ENCODE results near the gene ZNF740. TPM values are rescaled to one million over a fixed set of nuclear protein-coding genes. Genes with fewer than 3 reads are reported as not detected.

The ZNF740 gene
- total RNA-seq (117 and 131 TPM in 2 replicates), polyA plus RNA-seq (27.4 and 35.9 TPM in 2 replicates), polyA minus RNA-seq (17.8 and 27.8 TPM in 2 replicates)
- 41.0 TPM for total RNA-seq (2013)

DNA sequence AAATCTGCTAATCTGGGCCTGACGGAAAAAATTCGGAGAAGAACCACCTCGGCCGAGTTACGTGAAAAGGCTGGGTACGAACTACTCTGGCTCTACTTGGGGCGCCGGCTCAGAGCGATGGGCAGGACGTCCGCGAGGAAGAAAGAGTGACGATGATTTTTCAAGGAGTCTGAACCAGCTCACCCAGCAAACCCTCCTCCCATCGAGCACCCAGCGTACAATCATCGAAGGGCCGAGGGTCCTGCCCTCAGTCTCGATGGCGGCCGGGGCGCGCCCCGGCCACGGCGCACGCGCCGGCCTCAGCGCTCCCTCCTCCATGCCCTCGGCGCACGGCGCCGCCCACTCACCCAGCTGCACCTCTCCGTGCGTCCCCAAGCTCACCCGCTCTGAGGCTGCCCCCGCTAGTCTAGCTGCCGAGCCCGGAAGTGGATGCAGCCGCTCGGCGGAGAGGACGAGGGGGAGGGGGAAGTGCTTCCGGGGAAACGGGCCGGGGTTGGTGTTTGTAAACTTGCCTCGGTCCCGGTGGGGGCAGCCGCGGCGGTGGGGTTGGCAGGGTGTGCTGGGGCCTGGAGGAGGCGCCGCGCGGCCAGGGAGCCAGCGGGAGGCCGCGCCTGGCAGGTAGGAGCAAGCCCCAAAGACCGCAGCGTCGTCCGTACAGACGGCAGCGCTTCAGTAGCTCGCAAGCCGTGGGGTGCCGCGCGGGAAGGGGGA is at the start of gene ZNF740, which contains the start of gene CSAD:
ZNF740 (plus strand) TSS at position 503 of the 711 bp plus-strand sequence. CDS start 1,262 bp downstream, outside the sequence.
CSAD (minus strand) TSS at position 706 of the 711 bp plus-strand sequence. CDS start 7,455 bp downstream, outside the sequence.
- Histone ChIP-seq H3K79me2 (ENCODE audit: control insufficient read depth, insufficient read depth, low read length) (peaks cover 43% of the 10 kb centered on the region), H2AFZ (ENCODE audit: insufficient read depth, low read depth, low read length, poor library complexity, severe bottlenecking) (peak within 1 kb of the TSS; percentile 97), H4K20me1 (ENCODE audit: control insufficient read depth, insufficient read depth, low read length, poor library complexity, severe bottlenecking) (peaks cover 45% of the 10 kb centered on the region), H3K36me3 (replicated peaks in 1 of 2; ENCODE audit: control extremely low read depth in 1 of 2, control insufficient read depth in 1 of 2, extremely low read depth in 1 of 2, insufficient read depth in 2 of 2, low read length in 1 of 2) (peaks cover 0 to 36% of the 10 kb centered on the region in 2 experiments), H3K27me3 (replicated peaks in 1 of 4; ENCODE audit: control extremely low read depth in 1 of 4, control insufficient read depth in 3 of 4, insufficient read depth in 4 of 4, low read length in 3 of 4) (no peaks in the 10 kb centered on the region), H3K4me3 (ENCODE audit: control extremely low read depth in 1 of 5, extremely low read depth in 1 of 5, insufficient read depth in 1 of 5, low read depth in 2 of 5, low read length in 4 of 5) (peak within 1 kb of the TSS; percentile 81 to 92 (median 86)), H3K9ac (ENCODE audit: low read length) (peak within 1 kb of the TSS; percentile 78), H3K4me2 (replicated peaks; ENCODE audit: low read depth, low read length, poor library complexity, severe bottlenecking) (peak within 1 kb of the TSS; percentile 77), H3K27ac (ENCODE audit: low read length in 2 of 2) (peak within 1 kb of the TSS; percentile 87 to 89), H3K9me3 (ENCODE audit: control extremely low read depth in 1 of 3, control insufficient read depth in 2 of 3, insufficient read depth in 1 of 3, low read length in 2 of 3) (no peaks in the 10 kb centered on the region), H3K4me1 (ENCODE audit: control insufficient read depth in 2 of 2, insufficient read depth in 2 of 2, low read length in 2 of 2) (peaks cover 28 to 38% of the 10 kb centered on the region in 2 donors)
- DNase-seq (peak; percentile 98), ATAC-seq (ENCODE audit: low read depth) (peak; percentile 93)
- intact Hi-C loops (cut with micrococcal nuclease), result loop anchor here (1.0 to 5.0 kb wide), 14 partner anchors 10 to 320 kb away; partner anchors contain the start of genes EIF4B, ESPL1, ITGB7 and MYG1
- POLR2A ChIA-PET, result interaction anchor here (0.6 to 2.8 kb wide), 18 partner anchors 10 to 174 kb away, joined by 3 to 24 read pairs (median 6); partner anchors contain the start of genes AAAS, EIF4B, ESPL1 and ITGB7
- H3K4me1 Mint-ChIP-seq, result peaks cover 52% of the 10 kb centered on the region
- TF ChIP-seq CTCF (IDR thresholded peaks at IDR 0.05) (no peak), EZH2 (IDR thresholded peaks at IDR 0.05; ENCODE audit: borderline replicate concordance, insufficient read depth, low read depth, low read length, poor library complexity, severe bottlenecking) (no peak)
- H3K9me3 Mint-ChIP-seq (ENCODE audit: insufficient read depth), result no peaks in the 10 kb centered on the region
- no peaks in the 10 kb centered on the region for H3K27me3 Mint-ChIP-seq
- H3K27ac Mint-ChIP-seq, result peak within 1 kb of the TSS; percentile 95
- WGBS (ENCODE audit: insufficient coverage), result under 1% methylated on average over 70 of the region's 70 CpGs
- H3K4me3 Mint-ChIP-seq, result peak within 1 kb of the TSS; percentile 95
- CTCF ChIA-PET, result interaction anchor here (0.5 to 7.6 kb wide), 18 partner anchors 10 to 241 kb away, joined by 3 to 56 read pairs (median 7); partner anchors contain the start of genes AAAS, ESPL1 and SPRYD3

Data from B cell (primary cell).